Neuron (in vitro differentiated cells): ENCODE data around the gene TPPP3.
A peak's percentile ranks its signal among the peaks of the same experiment; 100 is the strongest.

Experiments
- H2AFZ ChIP-seq: one replicate; pipeline ENCODE4 v1.6.1; 2013; ENCODE audit warnings: low read depth, mild to moderate bottlenecking, inconsistent platforms, low read length, moderate library complexity
- H3K27me3 ChIP-seq: one replicate; pipeline ENCODE4 v1.6.1; 2013; ENCODE audit warnings: low read length; ENCODE audit not compliant: insufficient read depth
- H3K36me3 ChIP-seq: one replicate; pipeline ENCODE4 v1.6.1; 2013; ENCODE audit warnings: low read length; ENCODE audit not compliant: insufficient read depth
- H3K4me1 ChIP-seq: one replicate; pipeline ENCODE4 v1.6.1; 2013; ENCODE audit warnings: low read length; ENCODE audit not compliant: insufficient read depth
- H3K4me3 ChIP-seq: 2 replicates; pipeline ENCODE4 v1.5.1; 2013; ENCODE audit warnings: mild to moderate bottlenecking, low read length, moderate library complexity
- H3K9me3 ChIP-seq: one replicate; pipeline ENCODE4 v1.6.1; 2013; ENCODE audit warnings: low read length

The TPPP3 gene

GRCh38 chr16:67393111-67393787 is at the start of gene TPPP3:
Gene TPPP3, minus strand, starts transcription at chr16:67393498. Its CDS starts 2,387 bp downstream, at chr16:67391111.
- Histone ChIP-seq H2AFZ (peak within 1 kb of the TSS; percentile 53), H3K4me3 (peak within 1 kb of the TSS; percentile 39), H3K36me3 (no peaks in the 10 kb centered on the region), H3K9me3 (no peaks in the 10 kb centered on the region), H3K4me1 (peaks cover 63% of the 10 kb centered on the region), H3K27me3 (no peaks in the 10 kb centered on the region)

- no peaks in the 10 kb centered on the region for H3K4me1 ChIP-seq
- no peaks in the 10 kb centered on the region for H3K27me3 ChIP-seq
These were observed 49.4 kb upstream of the TPPP3 start for GRCh38 chr16:67442581-67443255.

DNA sequence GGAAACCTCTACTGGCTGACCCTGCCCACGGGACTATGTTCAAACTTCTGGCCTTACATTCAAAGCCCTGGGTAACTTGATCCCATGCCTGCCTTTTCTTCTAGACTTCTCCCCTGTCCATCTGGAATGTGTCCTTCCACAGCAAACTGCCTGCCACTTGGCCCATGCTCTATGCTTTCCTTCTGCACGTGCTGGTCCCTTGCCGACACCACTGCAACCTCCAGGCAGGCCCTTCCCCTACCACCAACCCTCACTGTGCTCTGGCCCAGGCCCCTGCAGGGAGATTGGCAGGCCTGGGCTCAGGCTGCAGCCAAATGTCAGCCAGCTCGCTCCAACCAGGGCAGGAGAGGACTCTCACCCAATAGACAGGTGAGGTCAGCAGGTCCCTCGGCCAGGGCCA is 48.6 kb upstream of the TPPP3 start:
- H3K27me3 ChIP-seq, result no peaks in the 10 kb centered on the region
- no peaks in the 10 kb centered on the region for H3K4me1 ChIP-seq
- no peaks in the 10 kb centered on the region for H3K9me3 ChIP-seq
- H3K4me3 ChIP-seq, result no peak overlapping the region
- H3K36me3 ChIP-seq, result peaks cover 41% of the 10 kb centered on the region
- no peak overlapping the region for H2AFZ ChIP-seq

More at GRCh38 chr16:67442581-67443255, 49.4 kb upstream of the TPPP3 start:
- Histone ChIP-seq H3K36me3 (peaks cover 35% of the 10 kb centered on the region), H3K4me3 (no peak overlapping the region), H3K9me3 (no peaks in the 10 kb centered on the region), H2AFZ (no peak overlapping the region)

GRCh38 chr16:67441271-67441753 is 48.0 kb upstream of the TPPP3 start:
- Histone ChIP-seq H3K9me3 (no peaks in the 10 kb centered on the region), H3K36me3 (peaks cover 39% of the 10 kb centered on the region), H2AFZ (no peak overlapping the region), H3K27me3 (no peaks in the 10 kb centered on the region), H3K4me1 (no peaks in the 10 kb centered on the region), H3K4me3 (no peak overlapping the region)

DNA sequence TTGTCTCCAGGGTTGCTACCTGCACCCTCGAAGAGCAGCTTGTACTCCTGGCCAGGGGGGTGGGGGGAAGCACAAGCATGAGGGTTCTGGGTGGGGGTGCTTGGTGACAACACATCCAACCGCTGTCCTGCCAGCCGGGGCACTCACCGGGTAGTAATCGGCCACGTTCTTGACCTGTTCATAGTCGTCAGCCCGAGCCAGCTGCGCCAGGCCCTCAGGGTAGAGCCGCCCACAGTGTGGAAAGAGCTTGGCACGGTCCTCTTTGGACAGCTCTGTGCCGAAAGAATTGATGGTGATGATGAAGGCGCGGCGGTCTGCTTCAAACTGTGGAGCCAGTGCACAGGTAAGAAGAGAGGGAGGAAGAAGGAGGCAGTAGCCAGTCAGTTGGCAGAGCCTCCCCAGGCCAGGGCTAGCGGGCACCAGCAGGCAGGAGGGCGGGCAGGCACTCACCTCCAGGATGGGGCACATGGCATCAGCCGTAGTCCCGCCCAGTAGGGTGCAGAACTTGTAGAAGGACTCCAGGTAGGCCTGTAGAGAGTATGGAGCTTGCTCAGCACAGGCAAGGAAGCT is 45.6 kb upstream of the TPPP3 start:
- no peaks in the 10 kb centered on the region for H3K27me3 ChIP-seq
- peaks cover 34% of the 10 kb centered on the region for H3K36me3 ChIP-seq
- no peak overlapping the region for H3K4me3 ChIP-seq
- H3K4me1 ChIP-seq, result no peaks in the 10 kb centered on the region
- no peaks in the 10 kb centered on the region for H3K9me3 ChIP-seq
- no peak overlapping the region for H2AFZ ChIP-seq

- no peaks in the 10 kb centered on the region for H3K9me3 ChIP-seq
- no peaks in the 10 kb centered on the region for H3K4me1 ChIP-seq
- H3K36me3 ChIP-seq, result peaks cover 31% of the 10 kb centered on the region
- H3K27me3 ChIP-seq, result no peaks in the 10 kb centered on the region
- no peak overlapping the region for H3K4me3 ChIP-seq
- no peak overlapping the region for H2AFZ ChIP-seq
These were observed 44.9 kb upstream of the TPPP3 start for GRCh38 chr16:67438098-67438791.

- peaks cover 27% of the 10 kb centered on the region for H3K36me3 ChIP-seq
- no peaks in the 10 kb centered on the region for H3K27me3 ChIP-seq
- H3K4me1 ChIP-seq, result peaks cover 3% of the 10 kb centered on the region
- no peak overlapping the region for H2AFZ ChIP-seq
- no peaks in the 10 kb centered on the region for H3K9me3 ChIP-seq
- no peak overlapping the region for H3K4me3 ChIP-seq
These were observed 44.2 kb upstream of the TPPP3 start for GRCh38 chr16:67437513-67437912.

DNA sequence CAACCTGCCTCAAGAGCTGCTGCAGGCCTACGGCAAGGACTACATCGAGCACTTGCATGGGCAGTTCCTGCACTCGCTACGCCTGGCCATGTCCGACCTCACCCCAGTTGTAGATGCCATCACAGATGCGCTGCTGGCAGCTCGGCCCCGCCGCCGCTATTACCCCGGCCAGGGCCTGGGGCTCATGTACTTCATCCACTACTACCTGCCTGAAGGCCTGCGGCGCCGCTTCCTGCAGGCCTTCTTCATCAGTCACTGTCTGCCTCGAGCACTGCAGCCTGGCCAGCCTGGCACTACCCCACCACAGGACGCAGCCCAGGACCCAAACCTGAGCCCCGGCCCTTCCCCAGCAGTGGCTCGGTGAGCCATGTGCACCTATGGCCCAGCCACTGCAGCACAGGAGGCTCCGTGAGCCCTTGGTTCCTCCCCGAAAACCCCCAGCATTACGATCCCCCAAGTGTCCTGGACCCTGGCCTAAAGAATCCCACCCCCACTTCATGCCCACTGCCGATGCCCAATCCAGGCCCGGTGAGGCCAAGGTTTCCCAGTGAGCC is 43.4 kb upstream of the TPPP3 start:
- H3K4me3 ChIP-seq, result no peak overlapping the region
- H3K4me1 ChIP-seq, result peaks cover 10% of the 10 kb centered on the region
- H3K27me3 ChIP-seq, result no peaks in the 10 kb centered on the region
- peaks cover 22% of the 10 kb centered on the region for H3K36me3 ChIP-seq
- no peaks in the 10 kb centered on the region for H3K9me3 ChIP-seq
- no peak overlapping the region for H2AFZ ChIP-seq

DNA sequence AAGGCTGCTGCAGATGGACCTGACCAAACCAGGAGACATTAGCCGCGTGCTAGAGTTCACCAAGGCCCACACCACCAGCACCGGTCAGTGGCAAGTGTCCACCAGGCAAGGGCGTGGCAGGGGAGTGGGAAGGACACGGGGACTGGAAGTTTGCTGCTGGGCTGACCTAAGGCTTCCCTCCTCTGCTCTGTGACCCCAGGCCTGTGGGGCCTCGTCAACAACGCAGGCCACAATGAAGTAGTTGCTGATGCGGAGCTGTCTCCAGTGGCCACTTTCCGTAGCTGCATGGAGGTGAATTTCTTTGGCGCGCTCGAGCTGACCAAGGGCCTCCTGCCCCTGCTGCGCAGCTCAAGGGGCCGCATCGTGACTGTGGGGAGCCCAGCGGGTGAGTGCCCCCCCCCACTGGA is 42.5 kb upstream of the TPPP3 start:
- Histone ChIP-seq H3K4me1 (peaks cover 13% of the 10 kb centered on the region), H3K36me3 (peaks cover 22% of the 10 kb centered on the region), H3K27me3 (no peaks in the 10 kb centered on the region), H3K4me3 (no peak overlapping the region), H2AFZ (no peak overlapping the region), H3K9me3 (no peaks in the 10 kb centered on the region)

- H3K27me3 ChIP-seq, result peaks cover 24% of the 10 kb centered on the region
- no peak overlapping the region for H3K4me3 ChIP-seq
- H3K36me3 ChIP-seq, result peaks cover 10% of the 10 kb centered on the region
- no peaks in the 10 kb centered on the region for H3K9me3 ChIP-seq
- no peak overlapping the region for H2AFZ ChIP-seq
- H3K4me1 ChIP-seq, result peaks cover 13% of the 10 kb centered on the region
These were observed 39.9 kb upstream of the TPPP3 start for GRCh38 chr16:67433131-67433719.

- peaks cover 13% of the 10 kb centered on the region for H3K4me1 ChIP-seq
- H3K36me3 ChIP-seq, result peaks cover 4% of the 10 kb centered on the region
- H3K27me3 ChIP-seq, result peaks cover 24% of the 10 kb centered on the region
- no peaks in the 10 kb centered on the region for H3K9me3 ChIP-seq
- peak overlapping the region; percentile 17 for H3K4me3 ChIP-seq
- H2AFZ ChIP-seq, result no peak overlapping the region
These were observed 39.2 kb upstream of the TPPP3 start for GRCh38 chr16:67432506-67432890.

DNA sequence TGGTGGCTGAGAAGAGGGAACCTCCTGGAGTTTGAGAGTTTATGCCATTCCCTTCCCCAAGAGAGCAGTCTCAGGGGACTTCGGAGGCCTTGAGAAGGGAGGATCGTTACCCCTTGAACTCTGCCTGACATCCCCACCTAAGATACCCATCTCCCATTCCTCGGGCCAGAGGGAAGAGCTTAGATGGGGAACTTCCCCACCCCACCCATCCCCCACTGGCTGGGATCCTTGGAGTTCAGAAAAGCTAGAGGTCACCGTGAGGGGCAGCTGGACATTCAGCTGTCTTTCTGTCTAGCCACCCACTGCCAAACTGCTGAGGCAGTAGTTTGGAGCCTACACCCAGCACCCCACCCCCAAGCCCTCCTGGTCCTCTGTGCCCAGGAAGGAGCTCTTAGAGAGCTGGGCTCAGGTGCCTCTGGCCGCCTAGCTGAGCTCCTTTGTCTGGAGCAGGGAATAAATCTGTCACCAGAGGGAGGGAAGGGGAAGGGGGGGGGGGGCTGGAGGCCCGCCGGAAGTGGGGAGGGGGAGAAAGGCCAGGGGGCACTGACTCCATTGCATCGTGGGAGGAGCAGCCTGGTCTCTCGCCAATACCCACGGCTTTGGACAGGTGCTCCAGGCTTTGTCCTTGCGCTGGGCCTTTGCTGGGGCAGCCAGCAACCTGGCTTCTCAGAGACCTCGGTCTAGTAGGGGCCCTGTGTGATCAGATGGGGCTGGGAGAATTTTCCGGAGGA is 38.6 kb upstream of the TPPP3 start:
- peaks cover under 1% of the 10 kb centered on the region for H3K36me3 ChIP-seq
- H2AFZ ChIP-seq, result no peak overlapping the region
- no peaks in the 10 kb centered on the region for H3K9me3 ChIP-seq
- H3K4me3 ChIP-seq, result peak overlapping the region; percentile 41
- H3K27me3 ChIP-seq, result peaks cover 24% of the 10 kb centered on the region
- H3K4me1 ChIP-seq, result peaks cover 13% of the 10 kb centered on the region
